COR-L47 (cell line): Measurements from ENCODE around the gene CEBPE.

Experiments
- DNase-seq: peaks from one replicate; lab custom pipeline; 2025; lab: John Stamatoyannopoulos, UW

Gene CEBPE

GRCh38 chr14:23102801-23103200 is 16.3 kb downstream of the CEBPE start:
- DNase-seq, result no peak

GRCh38 chr14:23101986-23102625 is 16.9 kb downstream of the CEBPE start:
- DNase-seq, result no peak

DNA sequence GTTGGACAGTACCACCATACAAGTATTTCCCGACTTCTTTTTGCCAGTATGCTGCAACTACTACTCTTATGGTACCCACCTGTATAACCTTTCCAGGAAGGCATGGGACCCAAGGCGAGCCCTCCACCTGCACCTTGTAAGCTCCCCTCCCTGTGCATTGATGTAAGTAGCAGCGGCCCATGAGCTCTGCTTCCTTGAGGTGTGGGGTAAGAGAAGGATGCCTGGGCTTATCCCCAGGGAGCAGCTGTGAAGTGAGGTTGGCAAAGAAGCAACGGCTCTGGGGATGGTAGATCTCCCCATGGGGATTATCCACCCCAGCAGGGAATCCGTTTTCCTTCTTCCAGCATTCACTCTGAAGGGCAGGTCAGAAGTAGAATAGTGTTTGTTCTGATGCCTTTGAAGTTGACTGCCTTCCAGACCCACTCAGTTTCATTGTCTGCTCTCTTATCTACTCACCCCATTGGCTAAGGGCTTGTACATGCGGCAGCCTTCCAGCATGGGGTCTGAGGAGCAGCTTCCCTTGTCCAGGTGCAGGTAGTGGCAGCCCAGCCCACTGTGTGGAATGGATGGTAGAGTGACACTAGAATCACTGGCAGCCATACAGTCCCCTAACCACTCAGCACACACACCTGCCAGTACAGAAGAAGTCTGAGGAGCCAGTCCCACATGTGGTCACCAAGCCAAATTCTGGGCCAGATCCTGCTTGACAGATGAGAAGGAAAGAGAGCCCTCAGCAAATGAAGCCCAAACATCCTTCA is 17.7 kb downstream of the CEBPE start:
- DNase-seq, result no peak

DNA sequence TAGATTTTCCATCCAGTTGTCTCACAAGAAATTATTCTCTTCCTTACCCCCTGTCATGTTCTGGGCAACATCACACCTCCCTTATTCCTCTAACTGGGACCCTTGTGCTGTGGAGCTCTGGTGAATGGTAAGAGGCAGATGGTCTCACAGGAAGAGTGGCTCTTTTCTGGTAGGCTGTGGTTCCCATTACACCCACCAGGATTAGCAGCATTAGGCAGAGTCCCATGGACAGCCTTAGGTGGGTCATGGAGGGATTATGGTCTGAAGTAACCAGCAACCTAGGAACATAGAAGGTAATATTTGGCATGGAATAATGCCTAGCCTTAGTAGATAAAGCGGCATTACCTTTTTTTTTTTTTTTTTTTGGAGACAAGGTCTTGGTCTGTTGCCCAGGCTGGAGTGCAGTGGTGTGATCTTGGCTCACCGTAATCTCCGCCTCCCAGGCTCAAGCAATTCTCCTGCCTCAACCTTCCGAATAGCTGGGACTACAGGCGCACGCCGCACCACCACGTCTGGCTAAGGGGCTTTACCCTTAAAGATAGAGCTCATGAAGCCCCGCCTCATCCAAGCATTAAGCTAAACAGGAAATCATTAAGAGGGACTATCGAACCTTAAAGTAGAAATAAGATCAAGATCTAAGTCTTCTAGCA is 19.7 kb downstream of the CEBPE start:
- DNase-seq, result no peak

GRCh38 chr14:23097786-23098185 is 21.3 kb downstream of the CEBPE start:
- no peak for DNase-seq

GRCh38 chr14:23095196-23096108 is 23.6 kb downstream of the CEBPE start, which contains the start of gene C14orf119:
Gene C14orf119, plus strand, starts transcription at chr14:23095505. Its CDS starts 2,154 bp downstream, at chr14:23097659.
- no peak for DNase-seq

DNA sequence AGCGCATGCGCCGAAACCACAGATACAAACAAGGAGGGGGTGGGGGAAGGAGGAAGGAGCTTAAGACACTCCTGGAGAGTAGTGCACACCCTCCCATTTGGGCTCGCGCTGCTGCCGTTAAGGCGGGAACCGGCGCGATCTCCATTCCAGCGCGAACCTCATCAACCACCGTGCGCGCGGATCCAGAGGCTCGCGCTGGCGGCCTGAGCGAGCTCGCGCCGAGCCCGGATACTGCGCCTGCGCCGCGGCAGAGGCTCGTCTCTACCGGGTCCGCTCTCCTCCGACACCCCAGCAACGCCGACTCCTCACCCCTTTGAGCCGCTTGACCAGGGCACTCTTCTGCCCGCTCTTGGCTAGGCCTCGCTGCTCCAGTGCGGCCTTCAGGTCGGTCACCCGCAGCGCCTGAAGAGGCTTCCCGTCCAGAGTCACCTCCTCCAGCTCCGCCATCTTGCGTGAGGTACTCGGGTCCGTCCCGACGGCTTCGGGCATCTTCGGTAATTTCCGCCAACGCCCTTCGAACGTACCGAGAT is 24.3 kb downstream of the CEBPE start, which contains the start of gene ACIN1:
ACIN1 (minus strand) TSS at position 471 of the 530 bp plus-strand sequence; CDS start at position 447, 24 bp downstream.
- DNase-seq, result no peak

DNA sequence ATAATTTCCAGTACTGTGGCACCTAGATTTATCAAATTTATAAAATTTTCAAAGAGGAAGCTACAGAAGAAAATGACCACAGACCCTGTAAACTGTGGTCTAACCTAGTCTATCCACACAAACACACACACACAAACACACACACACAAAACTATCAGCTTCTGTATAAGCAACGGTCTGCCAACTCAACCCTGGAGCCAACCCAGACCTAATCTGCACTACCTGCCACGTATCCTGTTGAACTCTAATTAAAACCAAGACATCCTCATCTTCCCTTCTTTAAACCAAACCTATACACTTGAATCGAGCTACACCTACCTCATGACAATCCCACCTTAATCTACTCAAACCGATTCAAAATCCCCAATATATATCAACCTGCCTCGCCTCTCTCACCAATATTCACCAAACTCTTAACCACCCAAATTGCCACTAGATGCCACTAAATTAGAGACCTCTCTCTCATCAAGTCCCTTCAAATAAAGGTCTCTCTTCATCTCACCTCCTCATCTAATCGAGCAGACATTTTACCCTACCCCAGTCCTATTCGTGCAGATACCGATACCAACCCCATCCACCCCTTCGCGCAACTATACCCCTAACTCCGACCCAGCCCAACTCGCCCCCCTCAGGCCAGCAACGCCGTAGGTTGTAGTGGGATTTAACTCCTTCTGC is 24.9 kb downstream of the CEBPE start:
- DNase-seq, result no peak

DNA sequence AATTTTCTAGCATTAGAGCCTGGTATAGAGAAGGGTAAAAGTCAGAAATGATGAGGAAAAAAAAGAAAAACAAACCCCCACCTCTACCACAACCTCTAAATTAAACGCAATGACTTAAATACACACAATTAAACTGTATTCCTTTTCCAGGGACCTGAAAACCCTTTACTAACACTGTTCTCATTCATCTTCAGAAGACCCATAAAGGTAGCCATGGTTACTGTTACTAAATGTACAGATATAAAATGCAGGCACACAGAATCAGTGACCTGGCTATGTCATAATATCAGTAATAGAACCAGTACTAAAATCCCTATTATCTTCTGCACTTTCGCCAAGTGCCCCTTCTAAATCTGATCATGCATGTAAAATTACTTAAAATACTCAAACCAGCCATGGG is 25.5 kb downstream of the CEBPE start:
- no peak for DNase-seq

- no peak for DNase-seq
Observed at GRCh38 chr14:23093104-23093503, 26.0 kb downstream of the CEBPE start.

DNA sequence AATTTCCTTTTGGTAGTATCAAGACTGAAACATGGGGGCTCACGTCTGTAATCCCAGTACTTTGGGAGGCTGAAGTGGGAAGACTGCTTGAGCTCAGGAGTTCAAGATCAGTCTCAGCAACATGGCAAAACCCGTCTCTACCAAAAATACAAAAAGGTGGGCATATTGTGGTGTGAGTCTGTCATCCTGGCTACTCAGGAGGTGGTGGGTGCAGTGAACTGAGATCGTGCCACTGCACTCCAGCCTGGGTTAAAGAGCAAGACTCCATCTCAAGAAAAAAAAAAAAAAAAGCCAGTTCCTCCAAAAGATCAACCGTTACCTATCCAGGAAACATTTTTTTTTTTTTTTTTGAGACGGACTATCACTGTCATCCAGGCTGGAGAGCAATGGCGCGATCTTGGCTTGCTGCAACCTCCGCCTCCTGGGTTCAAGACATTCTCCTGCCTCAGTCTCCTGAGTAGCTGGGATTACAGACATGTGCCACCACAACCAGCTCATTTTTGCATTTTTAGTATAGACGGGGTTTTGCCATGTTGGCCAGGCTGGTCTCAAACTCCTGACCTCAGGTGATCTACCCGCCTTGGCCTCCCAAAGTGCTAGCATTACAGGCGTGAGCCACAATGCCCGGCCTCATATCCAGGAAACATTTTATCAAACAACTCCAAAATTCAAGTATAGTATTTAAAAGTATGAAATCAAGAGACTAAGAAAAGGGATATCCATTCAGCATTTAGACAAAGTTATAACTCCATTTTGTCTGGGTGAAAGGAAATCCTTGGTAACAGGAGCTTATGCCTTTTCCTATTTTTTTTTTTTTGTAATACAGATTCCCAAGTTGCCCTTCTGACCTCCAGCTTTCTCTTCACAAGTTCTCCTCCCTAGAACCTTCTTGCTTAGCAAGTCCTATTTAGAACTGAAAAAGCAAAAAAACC is 27.5 kb downstream of the CEBPE start:
- DNase-seq, result no peak

DNA sequence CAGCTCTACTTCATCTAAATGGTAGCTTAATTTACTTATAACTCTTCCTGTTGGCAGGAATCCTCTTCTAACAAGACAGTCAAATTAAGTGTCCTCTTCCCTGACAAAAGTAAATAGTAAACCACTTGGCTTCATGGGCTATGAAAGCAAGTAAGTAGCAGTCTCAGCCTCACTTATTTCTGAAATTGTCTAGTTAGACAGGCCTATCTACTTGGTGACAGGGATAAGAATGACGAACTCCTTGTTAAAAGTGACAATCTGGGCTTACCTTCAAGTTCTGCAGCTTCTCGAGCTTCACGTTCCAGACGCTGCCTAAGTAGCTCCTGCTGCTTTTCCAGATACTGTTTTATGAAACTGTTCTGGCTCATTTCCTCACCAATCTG is 28.8 kb downstream of the CEBPE start:
- no peak for DNase-seq

DNA sequence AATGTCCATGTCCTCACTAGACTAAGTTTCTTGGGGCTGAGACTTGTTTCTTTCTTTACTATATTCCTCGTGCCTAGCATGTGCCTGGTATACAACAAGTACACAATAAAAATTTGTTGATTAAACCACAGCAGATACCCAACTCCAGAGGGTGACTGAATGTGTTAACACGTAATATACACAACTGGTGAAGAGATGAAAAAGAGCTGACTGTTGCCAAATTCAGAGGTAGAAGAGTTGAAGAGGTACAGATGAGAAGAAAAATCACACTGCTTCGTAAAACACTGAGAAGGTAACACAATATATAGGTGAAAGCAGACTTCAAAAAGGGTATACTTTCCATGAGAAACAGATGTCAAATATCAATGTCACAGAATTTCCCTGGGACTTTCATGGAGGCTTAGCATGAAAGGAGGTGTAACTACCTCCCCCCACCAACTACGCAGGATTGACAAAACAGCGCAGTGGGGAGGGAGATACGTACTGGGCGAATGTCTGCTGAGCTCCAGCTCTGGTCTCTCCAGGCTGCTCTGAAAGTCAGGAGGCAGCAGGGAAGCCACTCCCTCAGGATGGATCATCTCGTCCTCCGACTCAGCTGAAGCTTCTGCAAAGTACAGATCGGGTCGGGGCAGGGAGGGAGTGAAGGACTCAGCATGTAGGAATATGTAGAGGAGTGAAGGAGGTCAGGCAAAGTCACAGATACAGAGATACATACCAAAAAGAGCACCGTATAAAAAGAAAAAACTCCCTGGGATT is 29.4 kb downstream of the CEBPE start:
- DNase-seq, result no peak

DNA sequence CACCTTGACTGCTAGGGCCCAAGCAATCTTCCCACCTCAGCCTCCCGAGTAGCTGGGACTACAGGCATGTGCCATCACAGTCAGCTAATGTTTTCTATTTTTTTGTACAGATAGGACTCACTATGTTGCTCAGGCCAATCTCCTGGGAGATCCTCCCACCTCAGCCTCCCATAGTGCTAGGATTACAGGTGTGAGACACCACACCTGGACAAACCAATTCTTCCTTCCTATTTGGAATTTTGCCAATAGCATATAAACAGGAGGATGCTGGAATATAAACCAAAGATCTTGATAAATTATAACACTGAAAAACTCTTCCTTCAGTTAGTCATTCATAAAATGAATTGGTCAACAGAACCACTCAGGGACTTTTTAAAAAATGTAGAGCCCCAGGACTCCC is 32.5 kb downstream of the CEBPE start:
- no peak for DNase-seq

GRCh38 chr14:23085458-23085857 is 33.6 kb downstream of the CEBPE start:
- DNase-seq, result no peak

GRCh38 chr14:23080474-23080873 is 38.6 kb downstream of the CEBPE start:
- DNase-seq, result no peak

DNA sequence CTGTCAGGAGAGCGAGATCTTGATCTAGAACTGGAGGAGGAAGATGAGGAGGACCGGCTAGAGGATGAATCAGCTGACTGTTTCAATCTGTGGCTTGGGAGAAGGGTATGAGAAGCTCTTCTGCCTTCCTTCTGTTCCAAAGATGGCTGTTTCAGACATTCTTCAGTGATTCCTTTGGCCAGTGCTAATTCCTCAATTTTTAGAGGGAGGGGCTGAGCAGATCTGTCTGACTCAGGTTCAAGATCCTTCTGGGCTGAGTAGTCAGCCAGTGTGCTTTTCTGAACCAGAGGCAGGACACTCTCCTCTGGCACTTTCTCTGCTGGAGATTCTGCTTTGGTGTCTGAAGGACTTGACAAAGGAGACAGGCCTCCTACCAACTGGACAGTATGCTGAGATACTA is 39.3 kb downstream of the CEBPE start:
- no peak for DNase-seq

GRCh38 chr14:23078692-23079116 is 40.4 kb downstream of the CEBPE start:
- no peak for DNase-seq

- no peak for DNase-seq
Observed at GRCh38 chr14:23077962-23078361, 41.1 kb downstream of the CEBPE start.
